Measurements from ENCODE around the gene KIF26B.

Gene KIF26B

DNA sequence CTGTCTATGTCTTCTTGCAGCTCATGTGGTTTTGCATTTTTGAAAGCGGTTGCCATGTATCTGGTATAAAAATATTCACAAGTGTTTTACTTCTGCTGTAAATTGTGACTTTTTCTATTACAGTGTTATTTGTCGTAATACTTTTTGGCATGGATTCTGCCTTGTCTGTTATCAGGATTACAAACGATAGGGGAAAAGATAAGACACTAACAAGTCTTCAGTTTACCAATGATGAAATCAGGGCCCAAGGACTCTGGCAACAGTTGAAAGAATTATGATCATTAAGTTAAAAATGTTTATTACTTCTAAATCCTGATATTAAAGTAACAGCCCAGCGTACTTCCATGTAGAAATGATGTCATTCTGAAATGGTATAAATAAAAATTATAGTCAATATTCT is 298.8 kb downstream of the KIF26B start:
- no peaks in the 10 kb centered on the region for H3K9me3 ChIP-seq (ENCODE audit: low read length)

DNA sequence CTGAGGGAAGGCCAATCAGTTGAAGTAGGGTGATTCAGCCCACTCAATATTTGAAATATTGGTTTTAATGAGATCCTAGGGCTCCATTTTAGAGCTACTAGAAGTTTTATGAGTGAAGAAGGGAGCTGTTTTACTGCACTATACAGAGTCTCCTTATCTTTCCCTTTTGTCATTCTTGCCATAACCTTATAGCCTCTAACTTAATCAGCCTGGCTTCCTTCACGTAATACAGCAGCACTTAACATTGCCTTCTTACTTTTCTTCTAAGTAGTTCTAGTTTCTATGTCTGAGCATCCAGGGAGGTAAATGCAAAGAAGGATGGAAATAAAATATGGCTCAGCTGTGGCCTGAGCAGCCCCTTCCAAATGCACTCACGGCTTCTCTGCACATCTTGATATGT is 299.3 kb downstream of the KIF26B start:
- no peaks in the 10 kb centered on the region for H3K9me3 ChIP-seq (ENCODE audit: low read length)
- peaks cover 5% of the 10 kb centered on the region for H3K4me1 ChIP-seq (ENCODE audit: insufficient read depth, low read length)
- no peak overlapping the region for H3K4me3 ChIP-seq (ENCODE audit: low read depth in 1 of 2, low read length in 2 of 2)
- no peaks in the 10 kb centered on the region for H3K27me3 ChIP-seq (ENCODE audit: control insufficient read depth in 1 of 2, insufficient read depth in 2 of 2, low read length in 2 of 2)
- H3K9ac ChIP-seq (ENCODE audit: low read length): no peak overlapping the region
- no peak overlapping the region for H3K27ac ChIP-seq (ENCODE audit: low read depth, low read length)
- H3K36me3 ChIP-seq (ENCODE audit: insufficient read depth, low read length): no peaks in the 10 kb centered on the region

More for the DNA sequence above, 298.8 kb downstream of the KIF26B start:
- Histone ChIP-seq H3K27ac (ENCODE audit: low read depth, low read length) (no peak overlapping the region), H3K4me3 (ENCODE audit: low read depth in 1 of 2, low read length in 2 of 2) (no peak overlapping the region), H3K27me3 (ENCODE audit: control insufficient read depth in 1 of 2, insufficient read depth in 2 of 2, low read length in 2 of 2) (no peaks in the 10 kb centered on the region), H3K36me3 (ENCODE audit: insufficient read depth, low read length) (no peaks in the 10 kb centered on the region), H3K9ac (ENCODE audit: low read length) (no peak overlapping the region), H3K4me1 (ENCODE audit: insufficient read depth, low read length) (peaks cover 8% of the 10 kb centered on the region)

DNA sequence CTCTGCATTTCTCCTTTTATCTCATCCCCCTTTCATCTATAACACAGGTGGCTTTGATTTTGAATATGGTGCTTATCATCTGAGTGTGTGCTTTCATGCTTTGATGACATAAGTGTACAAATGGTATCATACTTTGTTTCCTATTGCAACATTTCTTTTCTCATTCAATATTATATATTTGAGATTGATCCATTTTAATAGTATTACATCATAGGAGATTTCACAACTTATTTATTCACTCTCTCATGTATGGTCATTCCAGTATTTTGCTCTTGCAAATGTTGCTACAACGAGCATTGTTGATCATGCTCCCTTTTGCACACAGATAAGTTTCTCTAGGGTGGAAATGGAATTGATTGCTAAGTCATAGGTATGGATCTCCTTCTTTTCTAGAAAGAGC is 302.8 kb downstream of the KIF26B start:
- H3K9me3 ChIP-seq (ENCODE audit: low read length): no peaks in the 10 kb centered on the region
- no peak overlapping the region for H3K9ac ChIP-seq (ENCODE audit: low read length)
- no peaks in the 10 kb centered on the region for H3K27me3 ChIP-seq (ENCODE audit: control insufficient read depth in 1 of 2, insufficient read depth in 2 of 2, low read length in 2 of 2)
- H3K4me3 ChIP-seq (ENCODE audit: low read depth in 1 of 2, low read length in 2 of 2): no peak overlapping the region
- H3K27ac ChIP-seq (ENCODE audit: low read depth, low read length): no peak overlapping the region
- no peaks in the 10 kb centered on the region for H3K36me3 ChIP-seq (ENCODE audit: insufficient read depth, low read length)
- H3K4me1 ChIP-seq (ENCODE audit: insufficient read depth, low read length): no peaks in the 10 kb centered on the region

DNA sequence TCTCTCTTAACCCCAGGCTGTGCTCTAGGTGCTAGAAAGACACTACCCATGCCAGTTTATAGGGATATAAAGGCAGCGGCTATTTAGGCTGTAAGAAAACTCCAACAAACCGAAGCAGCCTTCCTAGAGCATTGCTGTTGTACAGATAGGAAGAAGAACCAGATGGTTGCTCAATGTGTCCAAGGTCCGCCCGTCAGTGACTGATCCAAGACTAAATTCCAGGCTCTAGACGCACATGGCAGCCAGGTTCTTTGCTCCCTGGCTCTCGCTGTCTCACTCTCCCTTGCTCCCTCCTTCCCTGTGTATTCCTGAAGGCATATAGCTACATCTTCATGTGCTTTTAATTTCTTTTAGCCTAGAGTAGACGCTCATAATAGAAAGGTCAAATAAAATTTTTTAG is 303.4 kb downstream of the KIF26B start:
- H3K27me3 ChIP-seq (ENCODE audit: control insufficient read depth in 1 of 2, insufficient read depth in 2 of 2, low read length in 2 of 2): no peaks in the 10 kb centered on the region
- H3K27ac ChIP-seq (ENCODE audit: low read depth, low read length): no peak overlapping the region
- no peaks in the 10 kb centered on the region for H3K4me1 ChIP-seq (ENCODE audit: insufficient read depth, low read length)
- H3K9ac ChIP-seq (ENCODE audit: low read length): no peak overlapping the region
- no peak overlapping the region for H3K4me3 ChIP-seq (ENCODE audit: low read depth in 1 of 2, low read length in 2 of 2)
- H3K9me3 ChIP-seq (ENCODE audit: low read length): no peaks in the 10 kb centered on the region
- H3K36me3 ChIP-seq (ENCODE audit: insufficient read depth, low read length): no peaks in the 10 kb centered on the region

DNA sequence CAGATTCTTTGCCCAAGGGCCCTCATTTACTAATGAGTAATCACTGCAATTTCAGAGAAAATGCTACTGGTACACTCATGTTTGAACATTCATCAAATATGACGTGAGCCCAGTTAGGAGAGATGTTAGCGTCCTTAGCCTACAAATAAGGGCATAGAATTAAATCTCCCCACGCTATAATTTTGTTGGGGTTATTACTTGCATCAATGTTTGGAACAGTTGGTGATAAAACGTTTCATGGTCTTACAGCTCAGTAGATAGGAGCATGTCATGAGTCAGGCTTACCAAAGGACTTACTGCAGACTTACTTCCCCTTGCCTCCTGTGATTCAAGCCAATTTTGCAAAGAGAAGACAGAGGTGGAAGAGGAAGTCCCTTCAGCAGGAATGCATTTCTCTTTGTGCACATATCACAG is 304.0 kb downstream of the KIF26B start:
- Histone ChIP-seq H3K27ac (ENCODE audit: low read depth, low read length) (no peak overlapping the region), H3K9me3 (ENCODE audit: low read length) (no peaks in the 10 kb centered on the region), H3K9ac (ENCODE audit: low read length) (no peak overlapping the region), H3K27me3 (ENCODE audit: control insufficient read depth in 1 of 2, insufficient read depth in 2 of 2, low read length in 2 of 2) (no peaks in the 10 kb centered on the region), H3K36me3 (ENCODE audit: insufficient read depth, low read length) (no peaks in the 10 kb centered on the region), H3K4me1 (ENCODE audit: insufficient read depth, low read length) (no peaks in the 10 kb centered on the region), H3K4me3 (ENCODE audit: low read depth in 1 of 2, low read length in 2 of 2) (no peak overlapping the region)

DNA sequence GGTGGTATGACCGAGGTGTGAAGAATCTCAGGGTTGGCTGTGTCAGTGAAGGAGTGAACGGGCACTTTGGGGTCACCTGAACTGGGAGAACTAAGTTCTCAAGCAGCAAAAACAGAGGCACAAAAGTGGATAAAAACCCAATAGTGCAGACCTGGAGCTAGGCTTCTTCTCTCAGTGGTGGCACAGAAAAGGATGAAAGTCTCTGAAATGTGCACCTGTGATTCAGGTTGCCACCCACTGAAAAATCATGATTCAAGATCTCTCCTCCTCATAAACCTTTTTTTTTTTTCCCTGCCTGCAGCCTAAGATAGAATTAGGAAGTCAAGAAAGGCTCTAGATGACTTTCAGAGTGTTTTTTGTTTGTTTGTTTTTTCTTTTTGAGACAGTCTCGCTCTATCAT is 304.8 kb downstream of the KIF26B start:
- Histone ChIP-seq H3K4me3 (ENCODE audit: low read depth in 1 of 2, low read length in 2 of 2) (no peak overlapping the region), H3K4me1 (ENCODE audit: insufficient read depth, low read length) (no peaks in the 10 kb centered on the region), H3K27ac (ENCODE audit: low read depth, low read length) (no peak overlapping the region), H3K9me3 (ENCODE audit: low read length) (no peaks in the 10 kb centered on the region), H3K36me3 (ENCODE audit: insufficient read depth, low read length) (no peaks in the 10 kb centered on the region), H3K27me3 (ENCODE audit: control insufficient read depth in 1 of 2, insufficient read depth in 2 of 2, low read length in 2 of 2) (no peaks in the 10 kb centered on the region), H3K9ac (ENCODE audit: low read length) (no peak overlapping the region)

DNA sequence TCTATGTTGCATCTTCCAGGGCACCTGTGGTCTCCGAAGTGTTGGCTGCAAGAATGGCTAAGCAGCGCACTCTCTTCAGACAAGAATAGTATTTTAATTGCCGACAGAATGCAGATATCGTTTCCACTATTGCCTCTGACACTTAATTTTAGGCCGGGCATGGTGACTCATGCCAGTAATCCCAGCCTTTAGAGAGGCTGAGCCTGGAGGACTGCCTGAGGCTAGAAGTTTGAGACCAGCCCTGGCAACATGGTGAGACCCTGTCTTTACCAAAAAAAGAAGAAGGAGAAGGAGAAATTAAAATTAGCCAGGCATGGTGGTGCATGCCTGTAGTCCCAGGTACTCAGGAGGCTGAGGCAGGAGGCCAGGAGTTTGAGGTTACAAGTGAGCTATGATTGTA is 306.9 kb downstream of the KIF26B start:
- H3K9me3 ChIP-seq (ENCODE audit: low read length): no peaks in the 10 kb centered on the region
- H3K4me3 ChIP-seq (ENCODE audit: low read depth in 1 of 2, low read length in 2 of 2): no peak overlapping the region
- no peaks in the 10 kb centered on the region for H3K36me3 ChIP-seq (ENCODE audit: insufficient read depth, low read length)

DNA sequence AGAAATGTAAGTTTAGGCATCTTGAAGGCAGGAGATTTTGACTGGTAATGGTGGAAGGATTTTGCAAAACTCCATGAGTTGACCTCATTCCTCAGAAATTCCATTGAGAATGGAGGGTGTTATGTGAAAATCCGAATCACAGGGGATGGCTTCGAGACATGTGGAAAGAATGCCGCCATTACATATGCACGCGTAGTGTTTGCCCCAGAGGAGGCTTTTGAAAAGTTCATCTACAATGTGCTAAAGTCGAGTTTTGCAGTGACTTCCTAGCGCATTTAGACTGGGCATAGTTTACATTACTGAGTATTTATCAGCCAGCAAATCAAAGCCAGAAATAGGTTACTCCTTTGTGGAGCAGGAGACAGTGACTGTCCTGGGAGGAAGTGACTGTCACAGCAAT is 307.4 kb downstream of the KIF26B start:
- no peak overlapping the region for H3K4me3 ChIP-seq (ENCODE audit: low read depth in 1 of 2, low read length in 2 of 2)
- no peaks in the 10 kb centered on the region for H3K9me3 ChIP-seq (ENCODE audit: low read length)
- no peaks in the 10 kb centered on the region for H3K36me3 ChIP-seq (ENCODE audit: insufficient read depth, low read length)
- no peaks in the 10 kb centered on the region for H3K4me1 ChIP-seq (ENCODE audit: insufficient read depth, low read length)
- H3K27me3 ChIP-seq (ENCODE audit: control insufficient read depth in 1 of 2, insufficient read depth in 2 of 2, low read length in 2 of 2): no peaks in the 10 kb centered on the region
- no peak overlapping the region for H3K27ac ChIP-seq (ENCODE audit: low read depth, low read length)
- H3K9ac ChIP-seq (ENCODE audit: low read length): no peak overlapping the region

More for the DNA sequence above, 306.9 kb downstream of the KIF26B start:
- H3K4me1 ChIP-seq (ENCODE audit: insufficient read depth, low read length): no peaks in the 10 kb centered on the region
- H3K27ac ChIP-seq (ENCODE audit: low read depth, low read length): no peak overlapping the region
- no peak overlapping the region for H3K9ac ChIP-seq (ENCODE audit: low read length)
- no peaks in the 10 kb centered on the region for H3K27me3 ChIP-seq (ENCODE audit: control insufficient read depth in 1 of 2, insufficient read depth in 2 of 2, low read length in 2 of 2)

DNA sequence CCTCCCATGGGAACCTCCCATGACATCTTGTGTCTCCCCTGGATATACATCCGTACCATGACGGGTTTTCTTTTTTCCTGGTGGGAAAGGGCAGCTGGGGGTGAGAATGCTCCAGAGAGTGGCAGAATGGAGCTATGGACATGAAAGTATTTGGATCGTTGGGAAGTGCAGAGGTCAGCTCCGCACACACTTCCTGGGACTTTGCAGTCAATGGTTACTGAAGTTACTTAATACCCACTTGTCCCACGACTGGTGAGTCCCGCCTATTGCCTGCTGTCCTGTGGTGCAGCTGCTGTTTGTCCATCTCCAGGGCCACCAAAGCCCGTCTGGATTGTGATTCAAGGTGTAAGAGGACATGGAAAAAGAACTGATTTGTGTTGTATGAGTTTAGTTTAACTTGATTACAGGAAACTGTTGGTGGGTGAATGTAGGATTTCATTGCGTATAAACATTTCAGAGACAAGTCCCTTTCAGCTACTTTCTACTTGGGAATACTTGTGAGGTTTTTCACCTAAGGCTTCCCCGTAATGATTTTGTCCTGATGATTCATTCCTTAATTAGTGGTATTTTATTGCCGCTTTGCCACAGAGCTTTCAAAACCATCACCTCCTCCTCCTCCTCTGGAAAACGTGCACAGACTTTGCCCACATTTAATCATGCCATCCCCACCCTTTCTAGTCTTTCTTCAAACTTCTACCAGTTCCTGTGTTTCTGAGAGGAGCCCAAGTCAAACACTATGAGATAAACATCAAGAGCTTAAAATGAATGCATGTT is 308.8 kb downstream of the KIF26B start:
- no peak overlapping the region for H3K9ac ChIP-seq (ENCODE audit: low read length)
- no peak overlapping the region for H3K27ac ChIP-seq (ENCODE audit: low read depth, low read length)
- no peaks in the 10 kb centered on the region for H3K4me1 ChIP-seq (ENCODE audit: insufficient read depth, low read length)
- no peaks in the 10 kb centered on the region for H3K9me3 ChIP-seq (ENCODE audit: low read length)
- H3K36me3 ChIP-seq (ENCODE audit: insufficient read depth, low read length): no peaks in the 10 kb centered on the region
- H3K27me3 ChIP-seq (ENCODE audit: control insufficient read depth in 1 of 2, insufficient read depth in 2 of 2, low read length in 2 of 2): no peaks in the 10 kb centered on the region
- H3K4me3 ChIP-seq (ENCODE audit: low read depth in 1 of 2, low read length in 2 of 2): no peak overlapping the region

DNA sequence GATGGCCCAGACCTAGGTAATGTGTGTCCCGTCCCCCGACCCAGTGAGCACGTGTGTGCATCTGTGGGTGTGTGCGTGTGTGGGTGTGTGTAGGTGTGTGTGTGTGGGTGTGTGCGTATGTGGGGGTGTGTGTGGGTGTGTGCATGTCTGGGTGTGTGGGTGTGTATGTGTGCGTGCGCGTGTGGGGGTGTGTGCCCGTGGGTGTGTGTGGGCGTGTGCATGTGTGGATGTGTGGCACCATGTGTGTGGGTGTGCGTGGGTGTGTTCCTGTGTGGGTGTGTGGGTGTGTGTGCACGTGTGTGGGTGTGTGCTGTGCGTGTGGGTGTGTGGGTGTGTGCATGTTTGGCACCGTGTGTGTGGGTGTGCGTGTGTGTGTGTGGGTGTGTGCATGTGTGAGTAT is 309.5 kb downstream of the KIF26B start:
- Histone ChIP-seq H3K9me3 (ENCODE audit: low read length) (no peaks in the 10 kb centered on the region), H3K9ac (ENCODE audit: low read length) (no peak overlapping the region), H3K4me1 (ENCODE audit: insufficient read depth, low read length) (no peaks in the 10 kb centered on the region), H3K36me3 (ENCODE audit: insufficient read depth, low read length) (no peaks in the 10 kb centered on the region), H3K4me3 (ENCODE audit: low read depth in 1 of 2, low read length in 2 of 2) (no peak overlapping the region), H3K27me3 (ENCODE audit: control insufficient read depth in 1 of 2, insufficient read depth in 2 of 2, low read length in 2 of 2) (no peaks in the 10 kb centered on the region), H3K27ac (ENCODE audit: low read depth, low read length) (no peak overlapping the region)

DNA sequence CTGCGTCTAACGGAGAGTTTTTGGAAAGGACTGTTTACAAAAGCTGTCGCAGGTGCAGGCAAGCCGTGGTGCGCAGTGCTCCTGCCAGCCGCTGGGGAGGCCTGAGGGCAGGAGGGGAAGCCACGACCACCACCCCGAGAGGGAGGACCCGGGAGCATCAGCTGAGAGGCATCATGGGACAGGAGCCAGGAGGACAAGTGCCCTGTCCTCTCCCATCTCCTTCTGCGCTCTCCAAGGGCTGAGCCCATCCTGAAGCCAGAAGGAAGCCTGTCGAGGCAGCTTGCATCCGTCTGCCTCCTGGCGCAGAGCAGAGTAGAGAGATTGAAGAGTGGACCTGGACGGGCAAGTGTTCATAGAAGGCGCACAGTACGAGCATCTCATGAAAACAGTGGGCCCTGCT is 310.9 kb downstream of the KIF26B start:
- no peaks in the 10 kb centered on the region for H3K36me3 ChIP-seq (ENCODE audit: insufficient read depth, low read length)
- no peaks in the 10 kb centered on the region for H3K27me3 ChIP-seq (ENCODE audit: control insufficient read depth in 1 of 2, insufficient read depth in 2 of 2, low read length in 2 of 2)
- no peak overlapping the region for H3K9ac ChIP-seq (ENCODE audit: low read length)
- H3K27ac ChIP-seq (ENCODE audit: low read depth, low read length): no peak overlapping the region
- no peaks in the 10 kb centered on the region for H3K9me3 ChIP-seq (ENCODE audit: low read length)
- H3K4me1 ChIP-seq (ENCODE audit: insufficient read depth, low read length): no peaks in the 10 kb centered on the region
- no peak overlapping the region for H3K4me3 ChIP-seq (ENCODE audit: low read depth in 1 of 2, low read length in 2 of 2)

DNA sequence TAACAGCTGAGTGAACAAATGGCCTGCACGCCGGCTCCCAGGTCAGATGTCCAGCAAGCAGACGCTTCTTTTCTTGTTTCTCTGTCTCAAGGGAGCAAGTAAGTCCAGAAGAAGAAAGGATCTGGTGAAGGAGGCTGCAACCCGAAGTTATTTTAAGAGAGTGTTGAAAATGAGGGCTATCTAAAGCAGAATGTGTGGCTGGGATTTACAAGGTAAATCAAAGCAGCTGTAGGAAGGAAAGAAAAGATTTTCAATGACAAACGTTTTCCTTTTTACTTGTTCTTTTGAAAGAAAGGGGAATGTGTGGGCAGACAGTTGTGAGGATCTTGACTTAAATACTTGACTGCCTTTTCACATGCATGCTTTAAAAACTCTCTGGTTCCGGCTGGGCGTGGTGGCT is 311.5 kb downstream of the KIF26B start:
- Histone ChIP-seq H3K36me3 (ENCODE audit: insufficient read depth, low read length) (no peaks in the 10 kb centered on the region), H3K9ac (ENCODE audit: low read length) (no peak overlapping the region), H3K27me3 (ENCODE audit: control insufficient read depth in 1 of 2, insufficient read depth in 2 of 2, low read length in 2 of 2) (no peaks in the 10 kb centered on the region), H3K4me3 (ENCODE audit: low read depth in 1 of 2, low read length in 2 of 2) (no peak overlapping the region), H3K4me1 (ENCODE audit: insufficient read depth, low read length) (no peaks in the 10 kb centered on the region), H3K9me3 (ENCODE audit: low read length) (no peaks in the 10 kb centered on the region), H3K27ac (ENCODE audit: low read depth, low read length) (no peak overlapping the region)

Data from muscle layer of colon (tissue), 2 donors.